Keratinocyte (primary cell): ENCODE data around the gene AKR1C2.

Experiments used
- CTCF ChIP-seq, 3 experiments: IDR thresholded peaks in 1 of 3; conservative IDR thresholded peaks in 1 of 3; optimal IDR thresholded peaks in 1 of 3; 2 replicates in 2 of 3; 3 replicates in 1 of 3; pipeline versions ENCODE3 to v1.5.1; 2011; ENCODE audit warnings: low read length in 3 of 3, mild to moderate bottlenecking in 3 of 3, moderate library complexity in 2 of 3, control low read depth in 1 of 3, inconsistent platforms in 1 of 3; ENCODE audit not compliant: insufficient read depth in 2 of 3; ENCODE audit errors: extremely low read depth in 1 of 3
- EZH2 ChIP-seq: IDR thresholded peaks from one replicate; pipeline ENCODE4 v1.6.1; 2012; ENCODE audit warnings: inconsistent platforms, mild to moderate bottlenecking, low read length, moderate library complexity

DNA sequence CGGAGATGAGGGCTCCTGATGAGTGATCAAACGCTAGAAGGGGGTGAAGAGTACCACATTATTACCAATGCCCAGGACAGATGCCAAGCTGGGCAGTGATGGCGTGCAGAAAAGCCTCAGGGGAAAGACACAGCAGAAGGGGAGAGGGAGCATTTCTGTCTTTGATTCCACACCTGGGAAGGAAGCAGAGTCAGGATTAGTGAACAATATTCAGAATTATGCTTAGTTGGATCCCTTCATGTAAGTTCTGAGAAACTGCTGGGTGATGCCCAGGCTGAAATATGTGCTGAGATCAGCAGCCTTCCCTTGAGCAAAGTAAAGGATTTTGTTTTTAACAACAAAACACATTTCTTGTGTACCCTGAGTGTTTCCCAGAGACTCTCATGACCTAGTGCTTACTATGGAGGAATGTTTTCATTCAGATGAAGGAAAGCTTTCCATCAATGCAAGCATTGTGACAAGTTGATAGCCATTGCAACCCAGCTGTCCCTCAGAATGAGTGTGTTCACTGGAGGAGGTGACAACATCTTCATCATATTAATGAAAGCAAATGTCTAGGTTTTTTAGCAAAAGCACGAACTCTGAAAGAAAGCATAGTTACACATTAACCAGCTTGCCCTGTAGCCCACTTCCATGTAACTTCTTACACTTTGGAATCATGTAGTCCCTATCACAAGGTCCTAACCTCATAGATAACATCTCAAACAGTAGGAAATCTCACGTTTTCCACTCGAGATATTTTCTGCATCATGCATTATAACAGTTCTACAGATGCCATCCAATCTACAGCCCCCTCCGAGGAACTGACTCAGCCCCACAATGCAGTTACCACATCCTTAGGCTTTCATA is 64.2 kb downstream of the AKR1C2 start:
- no peak for TF ChIP-seq CTCF (optimal IDR thresholded peaks at IDR 0.05 in 1 of 3, IDR thresholded peaks at IDR 0.05 in 1 of 3, conservative IDR thresholded peaks at IDR 0.05 in 1 of 3; ENCODE audit: extremely low read depth in 1 of 3, insufficient read depth in 2 of 3, low read length in 3 of 3)
- no peak for TF ChIP-seq EZH2
